ENCODE measurements around the gene TEX19. TPM values are rescaled to one million over a fixed set of nuclear protein-coding genes. Genes with fewer than 3 reads are reported as not detected.
"Not testable (repeated sequence)": the region's sequence is repeated elsewhere in the genome, so short reads cannot be mapped to it uniquely, and the experiment has no call there.

TEX19 gene
- total RNA-seq, 4 donors from 2014 or later, result not detected

GRCh38 chr17:82376042-82376730 is 17.1 kb downstream of the TEX19 start:
- WGBS, result 82% methylated on average over 13 of the region's 16 CpGs
- H3K27me3 ChIP-seq, result peaks cover 80% of the 10 kb centered on the region

GRCh38 chr17:82377294-82377693 is 18.2 kb downstream of the TEX19 start:
- not testable (repeated sequence) for H3K27ac ChIP-seq; H3K4me3 ChIP-seq; DNase-seq (ENCODE audit: low spot score in 2 of 2); H3K36me3 ChIP-seq; H3K9me3 ChIP-seq
- Histone ChIP-seq H3K27me3 (peaks cover 75% of the 10 kb centered on the region), H3K4me1 (peaks cover 10% of the 10 kb centered on the region)
- whole genome bisulfite sequencing, result 64% methylated on average over 3 of the region's 5 CpGs

More at GRCh38 chr17:82376042-82376730, 17.1 kb downstream of the TEX19 start:
- Histone ChIP-seq H3K36me3 (no peaks in the 10 kb centered on the region), H3K27ac (no peak overlapping the region), H3K9me3 (no peaks in the 10 kb centered on the region), H3K4me3 (no peak overlapping the region), H3K4me1 (peaks cover 18% of the 10 kb centered on the region)
- TF ChIP-seq CTCF (IDR thresholded peaks at IDR 0.05) (no peak), POLR2AphosphoS5 (IDR thresholded peaks at IDR 0.05) (no peak), POLR2A (IDR thresholded peaks at IDR 0.05) (no peak), EP300 (IDR thresholded peaks at IDR 0.05) (no peak)
- DNase-seq (ENCODE audit: low spot score in 2 of 2), result no peak

- Histone ChIP-seq H3K4me3 (no peak overlapping the region), H3K4me1 (peaks cover 10% of the 10 kb centered on the region), H3K27ac (no peak overlapping the region), H3K27me3 (peaks cover 75% of the 10 kb centered on the region), H3K36me3 (no peaks in the 10 kb centered on the region), H3K9me3 (no peaks in the 10 kb centered on the region)
- TF ChIP-seq POLR2A (IDR thresholded peaks at IDR 0.05) (no peak), CTCF (IDR thresholded peaks at IDR 0.05) (no peak), EP300 (IDR thresholded peaks at IDR 0.05) (no peak), POLR2AphosphoS5 (IDR thresholded peaks at IDR 0.05) (no peak)
- no peak for DNase-seq (ENCODE audit: low spot score in 2 of 2)
- 77% methylated on average over 29 of the region's 31 CpGs for WGBS
These were observed 19.1 kb downstream of the TEX19 start for GRCh38 chr17:82377924-82378740.

GRCh38 chr17:82378741-82379021 is 19.6 kb downstream of the TEX19 start:
- Histone ChIP-seq H3K9me3 (no peaks in the 10 kb centered on the region), H3K4me1 (peaks cover 12% of the 10 kb centered on the region), H3K4me3 (no peak overlapping the region), H3K36me3 (no peaks in the 10 kb centered on the region), H3K27me3 (peaks cover 78% of the 10 kb centered on the region), H3K27ac (no peak overlapping the region)
- 48% methylated on average over 9 of the region's 10 CpGs for WGBS
- TF ChIP-seq POLR2A (IDR thresholded peaks at IDR 0.05), result no peak
- TF ChIP-seq CTCF (IDR thresholded peaks at IDR 0.05), result no peak
- no peak for TF ChIP-seq EP300 (IDR thresholded peaks at IDR 0.05)
- TF ChIP-seq POLR2AphosphoS5 (IDR thresholded peaks at IDR 0.05), result no peak
- DNase-seq (ENCODE audit: low spot score in 2 of 2), result no peak

- no peak for TF ChIP-seq POLR2A (IDR thresholded peaks at IDR 0.05)
- TF ChIP-seq EP300 (IDR thresholded peaks at IDR 0.05), result no peak
- no peak for TF ChIP-seq POLR2AphosphoS5 (IDR thresholded peaks at IDR 0.05)
- no peak for TF ChIP-seq CTCF (IDR thresholded peaks at IDR 0.05)
- no peaks in the 10 kb centered on the region for H3K9me3 ChIP-seq
- peaks cover 30% of the 10 kb centered on the region for H3K4me1 ChIP-seq
- no peaks in the 10 kb centered on the region for H3K36me3 ChIP-seq
- no peak overlapping the region for H3K4me3 ChIP-seq
- no peak for DNase-seq (ENCODE audit: low spot score in 2 of 2)
- 56% methylated on average over 23 of the region's 23 CpGs for WGBS
- H3K27ac ChIP-seq, result no peak overlapping the region
- peaks cover 71% of the 10 kb centered on the region for H3K27me3 ChIP-seq
These were observed 22.0 kb downstream of the TEX19 start for GRCh38 chr17:82380860-82381702.

- peaks cover 70% of the 10 kb centered on the region for H3K27me3 ChIP-seq
These were observed 22.6 kb downstream of the TEX19 start for GRCh38 chr17:82381703-82382009.

GRCh38 chr17:82382220-82382932 is 23.3 kb downstream of the TEX19 start:
- Histone ChIP-seq H3K27me3 (peaks cover 76% of the 10 kb centered on the region), H3K4me1 (peaks cover 40% of the 10 kb centered on the region)
- H3K9me3 ChIP-seq; H3K4me3 ChIP-seq; DNase-seq (ENCODE audit: low spot score in 2 of 2); H3K27ac ChIP-seq; H3K36me3 ChIP-seq: not testable (repeated sequence)
- WGBS, result 80% methylated on average over 18 of the region's 21 CpGs

More at GRCh38 chr17:82381703-82382009, 22.6 kb downstream of the TEX19 start:
- not testable (repeated sequence) for DNase-seq (ENCODE audit: low spot score in 2 of 2); H3K4me3 ChIP-seq; H3K36me3 ChIP-seq; H3K9me3 ChIP-seq; H3K27ac ChIP-seq
- 63% methylated on average over 10 of the region's 10 CpGs for WGBS
- H3K4me1 ChIP-seq, result peaks cover 33% of the 10 kb centered on the region
